Measurements from ENCODE around the gene WBP2NL.

The WBP2NL gene

DNA sequence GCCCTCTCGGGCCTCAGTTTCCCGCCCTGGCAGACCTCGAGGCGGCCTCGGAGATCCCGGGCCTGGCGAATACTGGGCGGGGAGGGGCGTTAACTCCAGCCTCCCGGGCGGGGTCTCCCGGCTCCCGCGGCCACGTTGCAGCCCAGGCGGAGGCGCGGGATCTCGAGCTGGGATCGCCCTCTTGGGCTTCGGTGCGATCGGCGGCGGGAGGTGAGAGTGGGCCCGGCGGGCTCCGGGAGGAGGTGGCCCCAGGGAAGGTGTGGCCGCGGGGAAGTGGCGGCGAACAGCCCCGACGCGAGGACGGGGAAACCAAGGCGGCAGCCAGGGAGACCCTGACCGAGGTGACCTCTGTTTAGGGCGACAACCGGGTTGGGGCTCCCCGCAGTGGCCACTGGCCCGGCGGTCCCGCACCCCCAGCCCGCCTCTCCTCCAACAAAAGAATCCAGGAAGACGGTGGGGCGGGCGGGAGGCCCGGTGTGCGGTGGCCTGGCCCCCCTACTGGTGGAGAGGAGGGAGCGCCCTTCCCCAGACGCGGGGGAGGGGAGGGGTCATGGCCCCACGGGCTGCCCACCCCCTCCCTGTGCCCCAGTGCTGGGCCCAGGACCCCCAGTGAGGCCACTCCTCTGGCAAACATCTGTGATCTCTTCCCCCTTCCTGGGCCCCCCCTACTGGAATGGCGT lies 75.7 kb downstream of the WBP2NL start, which contains the start of gene PHETA2:
Gene PHETA2, plus strand, starts transcription at position 117 of the 680 bp plus-strand sequence. CDS start 3,046 bp downstream, outside the sequence.
- peak; percentile 0 for DNase-seq

DNA sequence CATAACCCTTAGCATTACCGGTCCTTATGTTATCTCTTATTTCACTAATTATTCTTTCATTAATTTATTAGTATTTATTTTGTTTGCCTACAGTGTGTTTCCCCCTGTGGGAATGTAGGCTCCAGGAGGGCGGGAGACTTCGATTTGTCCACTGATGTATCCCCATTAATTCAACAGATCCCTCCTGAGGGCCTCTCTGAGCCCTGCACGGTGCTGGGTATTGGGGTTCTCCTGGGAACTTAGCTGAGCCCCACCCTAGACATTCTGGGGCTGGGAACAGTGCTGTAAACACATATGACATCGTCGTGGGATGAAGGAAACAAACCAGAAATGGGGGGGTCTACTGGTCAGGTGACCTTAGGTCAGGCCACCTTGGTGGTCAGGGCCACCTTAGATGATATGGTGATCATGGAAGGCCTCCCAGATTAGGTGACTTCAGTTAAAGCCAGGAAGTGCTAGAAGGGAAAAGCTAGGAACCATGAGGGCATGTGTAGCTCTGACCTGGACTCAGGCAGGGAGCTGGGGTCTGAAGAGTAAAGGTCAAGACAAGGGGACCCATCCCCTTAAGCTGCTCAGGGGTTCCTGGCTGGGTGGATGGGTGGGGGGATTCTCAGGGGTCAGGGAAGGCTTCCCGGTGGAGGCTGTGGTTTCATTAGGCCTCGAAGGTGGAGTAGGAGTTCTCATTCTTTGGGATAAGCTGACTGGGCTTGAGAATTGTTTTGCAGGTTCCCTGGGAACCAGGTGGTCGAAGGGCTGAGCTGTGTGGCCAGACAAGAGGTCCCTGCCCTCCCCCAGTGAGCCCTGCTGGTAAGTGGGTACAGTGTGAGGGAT lies 76.5 kb downstream of the WBP2NL start:
- DNase-seq, result no peak

DNA sequence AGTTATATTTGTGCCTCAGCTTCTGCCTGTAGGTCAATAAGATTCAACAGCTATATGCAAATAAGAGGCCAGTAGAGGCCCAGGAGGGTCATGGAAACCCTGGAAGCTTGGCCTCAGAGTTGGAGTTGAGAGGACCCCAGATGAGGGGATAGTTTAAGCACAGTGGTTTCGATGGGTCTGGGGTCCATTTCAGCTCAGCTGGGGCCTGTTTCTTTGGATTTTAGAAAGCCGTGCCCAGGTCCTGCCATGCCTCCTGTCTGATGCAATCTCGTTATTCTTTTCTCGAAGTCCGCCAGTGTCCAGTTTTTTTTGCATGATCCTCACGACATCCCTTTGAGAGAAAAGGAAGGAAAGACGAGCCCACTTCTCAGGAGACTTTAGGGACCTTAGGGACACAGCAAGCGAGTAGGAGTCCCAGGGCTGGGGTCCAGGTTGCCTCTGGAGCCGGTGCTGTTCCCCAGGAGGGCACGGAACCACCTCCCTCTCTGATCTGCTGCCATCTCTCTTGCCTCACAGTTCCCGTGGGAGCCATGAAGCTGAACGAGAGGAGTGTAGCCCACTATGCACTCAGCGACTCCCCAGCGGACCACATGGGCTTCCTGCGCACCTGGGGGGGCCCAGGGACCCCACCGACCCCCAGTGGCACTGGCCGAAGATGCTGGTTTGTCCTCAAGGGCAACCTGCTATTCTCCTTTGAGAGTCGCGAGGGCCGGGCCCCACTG lies 78.3 kb downstream of the WBP2NL start:
- no peak for DNase-seq

DNA sequence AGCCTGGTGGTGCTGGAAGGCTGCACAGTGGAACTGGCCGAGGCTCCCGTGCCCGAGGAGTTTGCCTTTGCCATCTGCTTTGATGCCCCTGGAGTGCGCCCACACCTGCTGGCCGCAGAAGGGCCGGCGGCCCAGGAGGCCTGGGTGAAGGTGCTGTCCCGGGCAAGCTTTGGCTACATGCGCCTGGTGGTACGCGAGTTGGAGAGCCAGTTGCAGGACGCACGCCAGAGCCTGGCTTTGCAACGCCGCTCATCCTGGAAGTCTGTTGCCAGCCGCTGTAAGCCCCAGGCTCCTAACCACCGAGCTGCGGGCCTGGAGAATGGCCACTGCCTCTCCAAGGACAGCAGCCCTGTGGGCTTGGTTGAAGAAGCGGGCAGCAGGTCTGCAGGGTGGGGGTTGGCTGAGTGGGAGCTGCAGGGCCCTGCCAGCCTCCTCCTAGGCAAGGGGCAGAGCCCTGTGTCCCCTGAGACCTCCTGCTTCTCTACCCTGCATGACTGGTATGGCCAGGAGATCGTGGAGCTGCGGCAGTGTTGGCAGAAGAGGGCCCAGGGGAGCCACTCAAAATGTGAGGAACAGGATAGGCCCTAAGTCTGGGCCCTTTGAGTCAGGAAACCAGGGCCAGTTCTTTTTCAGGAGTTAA lies 79.0 kb downstream of the WBP2NL start:
- no peak for DNase-seq
